ENCODE measurements around the gene PBRM1. TPM values are rescaled to one million over a fixed set of nuclear protein-coding genes. Genes with fewer than 3 reads are reported as not detected.

Gene PBRM1
- total and polyA plus RNA-seq, 2 of the 13 experiments (the other 11 are each of a cell fraction or from before 2014, with no cell fraction given) = 10.9 to 33.2 TPM

DNA sequence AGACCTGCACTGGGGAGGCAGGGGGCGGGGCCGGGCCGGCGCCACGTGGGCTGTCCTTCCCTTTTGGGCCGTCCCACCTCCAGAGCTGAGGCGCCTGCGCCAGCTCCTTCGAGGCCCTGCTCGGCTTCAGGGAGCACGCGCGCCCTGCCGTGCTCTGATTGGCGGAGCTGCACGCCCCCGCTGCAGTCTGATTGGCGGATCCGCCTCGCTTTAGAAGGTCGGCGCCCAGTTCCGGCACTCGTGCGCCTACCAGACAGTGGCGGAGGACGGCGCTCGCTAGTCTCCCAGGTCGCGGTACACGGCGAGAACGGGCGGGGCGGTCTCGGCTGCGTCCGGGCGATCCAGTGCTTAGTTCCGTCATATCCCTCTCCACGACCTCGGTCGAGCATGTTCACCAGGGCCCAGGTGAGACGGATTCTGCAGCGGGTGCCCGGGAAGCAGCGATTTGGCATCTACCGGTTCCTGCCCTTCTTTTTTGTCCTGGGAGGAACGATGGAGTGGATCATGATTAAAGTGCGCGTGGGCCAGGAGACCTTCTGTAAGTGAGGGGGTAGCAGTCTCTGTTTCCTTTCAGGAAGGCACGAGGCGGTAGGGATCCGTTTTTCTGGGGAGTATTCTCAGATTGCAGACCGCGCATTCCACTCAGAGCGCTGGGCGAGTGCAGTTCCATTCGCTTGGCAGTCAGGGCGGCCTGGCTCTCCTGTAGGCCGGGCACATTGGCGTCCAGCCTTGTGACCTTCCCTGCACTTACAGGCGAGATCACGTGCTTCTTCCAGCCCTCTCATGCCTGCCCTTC lies 149.1 kb downstream of the PBRM1 start, which contains the start of gene UQCC5 (continued):
- peak; percentile 99 for TF ChIP-seq AKAP8 (CRISPR knock-in tag; IDR thresholded peaks at IDR 0.05)
- no peak for TF ChIP-seq ZNF530 (CRISPR knock-in tag; IDR thresholded peaks at IDR 0.05; ENCODE audit: low read depth)
- TF ChIP-seq SIX4 (CRISPR knock-in tag; IDR thresholded peaks at IDR 0.05) = 0 out of 2 replicates have a peak, but pooled peaks have one; percentile 34
- peak; percentile 96 for TF ChIP-seq DR1 (CRISPR knock-in tag; IDR thresholded peaks at IDR 0.05)
- peak; percentile 90; the same call in 1 of the 2 replicates for TF ChIP-seq ZNF138 (CRISPR knock-in tag; IDR thresholded peaks at IDR 0.05; ENCODE audit: low read depth)
- peak; percentile 98; the same call in 1 of the 2 replicates for TF ChIP-seq ZNF790 (CRISPR knock-in tag; IDR thresholded peaks at IDR 0.05; ENCODE audit: borderline replicate concordance)
- TF ChIP-seq ZSCAN20 (CRISPR knock-in tag; IDR thresholded peaks at IDR 0.05; ENCODE audit: borderline replicate concordance) = no peak
- TF ChIP-seq PAWR (CRISPR knock-in tag; IDR thresholded peaks at IDR 0.05; ENCODE audit: borderline replicate concordance) = no peak
- TF ChIP-seq, protein P1, sequence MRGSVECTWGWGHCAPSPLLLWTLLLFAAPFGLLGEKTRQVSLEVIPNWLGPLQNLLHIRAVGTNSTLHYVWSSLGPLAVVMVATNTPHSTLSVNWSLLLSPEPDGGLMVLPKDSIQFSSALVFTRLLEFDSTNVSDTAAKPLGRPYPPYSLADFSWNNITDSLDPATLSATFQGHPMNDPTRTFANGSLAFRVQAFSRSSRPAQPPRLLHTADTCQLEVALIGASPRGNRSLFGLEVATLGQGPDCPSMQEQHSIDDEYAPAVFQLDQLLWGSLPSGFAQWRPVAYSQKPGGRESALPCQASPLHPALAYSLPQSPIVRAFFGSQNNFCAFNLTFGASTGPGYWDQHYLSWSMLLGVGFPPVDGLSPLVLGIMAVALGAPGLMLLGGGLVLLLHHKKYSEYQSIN (CRISPR knock-in tag; IDR thresholded peaks at IDR 0.05; ENCODE audit: borderline replicate concordance) = no peak
- TF ChIP-seq, protein P2, sequence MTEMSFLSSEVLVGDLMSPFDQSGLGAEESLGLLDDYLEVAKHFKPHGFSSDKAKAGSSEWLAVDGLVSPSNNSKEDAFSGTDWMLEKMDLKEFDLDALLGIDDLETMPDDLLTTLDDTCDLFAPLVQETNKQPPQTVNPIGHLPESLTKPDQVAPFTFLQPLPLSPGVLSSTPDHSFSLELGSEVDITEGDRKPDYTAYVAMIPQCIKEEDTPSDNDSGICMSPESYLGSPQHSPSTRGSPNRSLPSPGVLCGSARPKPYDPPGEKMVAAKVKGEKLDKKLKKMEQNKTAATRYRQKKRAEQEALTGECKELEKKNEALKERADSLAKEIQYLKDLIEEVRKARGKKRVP (CRISPR knock-in tag; IDR thresholded peaks at IDR 0.05) = peak in 1 of 2 experiments; percentile 34; a peak in 1 of 4 replicates
- peak; percentile 84 for TF ChIP-seq MEIS2 (CRISPR knock-in tag; IDR thresholded peaks at IDR 0.05)
- TF ChIP-seq ZBTB7B (CRISPR knock-in tag; IDR thresholded peaks at IDR 0.05) = no peak
- TF ChIP-seq ONECUT2 (CRISPR knock-in tag; IDR thresholded peaks at IDR 0.05) = 0 out of 2 replicates have a peak, but pooled peaks have one; percentile 13
- TF ChIP-seq STAT5B (CRISPR knock-in tag; IDR thresholded peaks at IDR 0.05) = 0 out of 2 replicates have a peak, but pooled peaks have one; percentile 42
- TF ChIP-seq, protein P3, sequence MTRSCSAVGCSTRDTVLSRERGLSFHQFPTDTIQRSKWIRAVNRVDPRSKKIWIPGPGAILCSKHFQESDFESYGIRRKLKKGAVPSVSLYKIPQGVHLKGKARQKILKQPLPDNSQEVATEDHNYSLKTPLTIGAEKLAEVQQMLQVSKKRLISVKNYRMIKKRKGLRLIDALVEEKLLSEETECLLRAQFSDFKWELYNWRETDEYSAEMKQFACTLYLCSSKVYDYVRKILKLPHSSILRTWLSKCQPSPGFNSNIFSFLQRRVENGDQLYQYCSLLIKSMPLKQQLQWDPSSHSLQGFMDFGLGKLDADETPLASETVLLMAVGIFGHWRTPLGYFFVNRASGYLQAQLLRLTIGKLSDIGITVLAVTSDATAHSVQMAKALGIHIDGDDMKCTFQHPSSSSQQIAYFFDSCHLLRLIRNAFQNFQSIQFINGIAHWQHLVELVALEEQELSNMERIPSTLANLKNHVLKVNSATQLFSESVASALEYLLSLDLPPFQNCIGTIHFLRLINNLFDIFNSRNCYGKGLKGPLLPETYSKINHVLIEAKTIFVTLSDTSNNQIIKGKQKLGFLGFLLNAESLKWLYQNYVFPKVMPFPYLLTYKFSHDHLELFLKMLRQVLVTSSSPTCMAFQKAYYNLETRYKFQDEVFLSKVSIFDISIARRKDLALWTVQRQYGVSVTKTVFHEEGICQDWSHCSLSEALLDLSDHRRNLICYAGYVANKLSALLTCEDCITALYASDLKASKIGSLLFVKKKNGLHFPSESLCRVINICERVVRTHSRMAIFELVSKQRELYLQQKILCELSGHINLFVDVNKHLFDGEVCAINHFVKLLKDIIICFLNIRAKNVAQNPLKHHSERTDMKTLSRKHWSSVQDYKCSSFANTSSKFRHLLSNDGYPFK (CRISPR knock-in tag; IDR thresholded peaks at IDR 0.05; ENCODE audit: borderline replicate concordance) = peak; percentile 88
- TF ChIP-seq TAF1 (CRISPR knock-in tag; IDR thresholded peaks at IDR 0.05) = peak; percentile 96
- 0 out of 2 replicates have a peak, but pooled peaks have one; percentile 66 for TF ChIP-seq ZSCAN12 (CRISPR knock-in tag; IDR thresholded peaks at IDR 0.05)
- TF ChIP-seq KLF12 (CRISPR knock-in tag; IDR thresholded peaks at IDR 0.05; ENCODE audit: borderline replicate concordance) = no peak; the same call in none of the 2 replicates
- peak; percentile 65; the same call in 1 of the 2 replicates for TF ChIP-seq ZNF83 (CRISPR knock-in tag; IDR thresholded peaks at IDR 0.05; ENCODE audit: borderline replicate concordance)
- 0 out of 2 replicates have a peak, but pooled peaks have one; percentile 37 for TF ChIP-seq U2AF2 (IDR thresholded peaks at IDR 0.05; ENCODE audit: low read depth, low read length)
- TF ChIP-seq, protein P4, sequence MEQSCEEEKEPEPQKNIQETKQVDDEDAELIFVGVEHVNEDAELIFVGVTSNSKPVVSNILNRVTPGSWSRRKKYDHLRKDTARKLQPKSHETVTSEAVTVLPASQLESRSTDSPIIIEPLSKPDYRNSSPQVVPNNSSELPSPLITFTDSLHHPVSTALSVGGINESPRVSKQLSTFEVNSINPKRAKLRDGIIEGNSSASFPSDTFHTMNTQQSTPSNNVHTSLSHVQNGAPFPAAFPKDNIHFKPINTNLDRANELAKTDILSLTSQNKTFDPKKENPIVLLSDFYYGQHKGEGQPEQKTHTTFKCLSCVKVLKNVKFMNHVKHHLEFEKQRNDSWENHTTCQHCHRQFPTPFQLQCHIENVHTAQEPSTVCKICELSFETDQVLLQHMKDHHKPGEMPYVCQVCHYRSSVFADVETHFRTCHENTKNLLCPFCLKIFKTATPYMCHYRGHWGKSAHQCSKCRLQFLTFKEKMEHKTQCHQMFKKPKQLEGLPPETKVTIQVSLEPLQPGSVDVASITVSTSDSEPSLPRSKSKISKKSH (CRISPR knock-in tag; IDR thresholded peaks at IDR 0.05; ENCODE audit: borderline replicate concordance) = no peak; the same call in none of the 2 replicates
- TF ChIP-seq PPARG (CRISPR knock-in tag; conservative IDR thresholded peaks at IDR 0.05) = no peak
- peak; percentile 65; the same call in 1 of the 2 replicates for TF ChIP-seq KAT7 (CRISPR knock-in tag; IDR thresholded peaks at IDR 0.05; ENCODE audit: borderline replicate concordance)
